Thyroid gland (tissue), 4 donors: ENCODE measurements around the gene AGPAT2. TPM values are rescaled to one million over a fixed set of nuclear protein-coding genes. Genes with fewer than 3 reads are reported as not detected.

Experiments used
- DNase-seq, 2 donors: peaks; one replicate each; pipeline ENCODE4 v3.0.0-alpha.2; 2019
- H3K27ac ChIP-seq, 3 donors: fragments of 200-600 bp; sonication (generic); 1 replicate in 2 of 3; 2 replicates in 1 of 3; pipeline ENCODE4 v1.5.1; 2016 to 2019; ENCODE audit warnings: mild to moderate bottlenecking in 1 of 3, moderate library complexity in 1 of 3
- H3K27me3 ChIP-seq: fragments of 200-600 bp; sonication (generic); one replicate; pipeline ENCODE4 v1.5.1; 2019
- H3K36me3 ChIP-seq, 2 donors: fragments of 200-600 bp; sonication (generic); one replicate each; pipeline ENCODE4 v1.5.1; 2016 to 2019
- H3K4me1 ChIP-seq, 2 donors: fragments of 200-600 bp; sonication (generic); one replicate each; pipeline ENCODE4 v1.5.1; 2017 to 2019
- H3K4me3 ChIP-seq, 3 donors: fragments of 200-600 bp; sonication (generic); replicated peaks in 1 of 3; 1 replicate in 2 of 3; 2 replicates in 1 of 3; pipeline ENCODE4 v1.5.1; 2016; ENCODE audit warnings: mild to moderate bottlenecking in 1 of 3
- H3K9me3 ChIP-seq: fragments of 200-600 bp; sonication (generic); one replicate; pipeline ENCODE4 v1.5.1; 2017
- POLR2A ChIP-seq, 2 donors: fragments of 450-650 bp; IDR thresholded peaks; one replicate each; pipeline ENCODE4 v1.6.1; 2017; ENCODE audit warnings: antibody characterized with exemption in 2 of 2, mild to moderate bottlenecking in 2 of 2, moderate library complexity in 1 of 2
- WGBS, 2 donors: methylation state at CpG; one replicate each; pipeline ENCODE4 v1.1.5; 2017; 5-methylcytosine and 5-hydroxymethylcytosine counted together
- intact Hi-C: fragments of 100-400 bp; cut with DNase I; formaldehyde crosslinking; loops from one replicate; pipeline ENCODE4 v1.15.1; 2023
- total RNA-seq, 4 donors: library from RNA; depleted of rRNA; stranded (reverse); fragments of >200 nt; gene quantifications; one replicate each; pipeline ENCODE4 v1.2.3, GENCODE V29; 2016
- TF ChIP-seq, protein P1 (sequence below), 6 experiments: fragments of 200-600 bp in 3 of 6; fragments of 450-650 bp in 3 of 6; sonication (generic) in 3 of 6; IDR thresholded peaks; one replicate each; pipeline ENCODE4 v1.5.1; 2016 to 2019; ENCODE audit warnings: antibody characterized with exemption in 6 of 6, mild to moderate bottlenecking in 2 of 6, inconsistent platforms in 1 of 6, moderate library complexity in 1 of 6

AGPAT2 gene
- total RNA-seq, 4 donors from 2014 or later = 58.6 to 78.7 (median 72.0) TPM

DNA sequence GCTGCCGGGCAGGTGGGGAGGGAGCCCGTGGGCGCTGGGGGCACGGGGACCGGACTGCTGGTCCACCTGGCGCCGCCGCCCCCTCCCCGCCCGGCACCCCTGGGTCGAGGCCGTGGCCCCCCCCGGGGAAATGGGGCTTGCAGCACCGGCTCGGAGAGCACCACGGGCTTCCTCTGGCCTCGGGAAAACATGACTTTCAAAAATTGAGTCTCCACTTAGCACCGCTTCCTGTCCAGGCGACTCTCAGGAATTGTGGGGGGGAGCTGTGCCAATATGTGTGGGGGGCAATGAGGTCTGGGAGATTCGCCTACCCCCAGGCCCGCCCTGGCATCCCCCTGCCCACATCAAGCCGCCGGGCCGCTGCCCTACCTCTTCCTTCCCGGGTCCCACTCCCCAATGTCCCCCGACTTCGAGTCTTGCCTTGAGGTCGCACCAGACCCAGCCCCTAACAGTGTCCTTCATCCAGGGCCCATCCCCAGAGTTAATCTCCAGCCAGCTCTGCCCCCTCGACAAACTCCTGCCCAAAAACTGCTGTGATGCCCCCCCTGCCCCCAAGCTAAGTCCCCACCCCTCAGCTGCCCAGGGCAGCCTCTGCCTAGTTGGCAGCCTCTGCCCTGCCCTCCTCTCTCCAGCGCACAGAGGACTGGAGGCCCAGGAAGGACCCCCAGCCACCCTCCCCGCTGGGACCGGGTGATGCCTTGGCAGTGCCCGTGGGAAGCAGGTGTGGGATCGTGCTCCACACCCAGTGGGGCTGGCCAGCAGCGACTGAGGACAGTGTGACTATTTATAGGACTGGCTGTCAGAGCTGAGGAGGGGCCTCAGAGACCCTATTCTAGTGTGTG is 20.7 kb downstream of the AGPAT2 start:
- Histone ChIP-seq H3K27ac (peak overlapping the region in 1 of 3 donors; percentile 17), H3K36me3 (peaks cover 11 to 18% of the 10 kb centered on the region in 2 donors), H3K4me1 (peaks cover 0 to 14% of the 10 kb centered on the region in 2 donors), H3K4me3 (peak overlapping the region in 1 of 3 donors; percentile 47), H3K27me3 (no peaks in the 10 kb centered on the region), H3K9me3 (no peaks in the 10 kb centered on the region)
- intact Hi-C loops = no loop called here
- no peak for TF ChIP-seq POLR2A (IDR thresholded peaks at IDR 0.05)
- TF ChIP-seq, protein P1, sequence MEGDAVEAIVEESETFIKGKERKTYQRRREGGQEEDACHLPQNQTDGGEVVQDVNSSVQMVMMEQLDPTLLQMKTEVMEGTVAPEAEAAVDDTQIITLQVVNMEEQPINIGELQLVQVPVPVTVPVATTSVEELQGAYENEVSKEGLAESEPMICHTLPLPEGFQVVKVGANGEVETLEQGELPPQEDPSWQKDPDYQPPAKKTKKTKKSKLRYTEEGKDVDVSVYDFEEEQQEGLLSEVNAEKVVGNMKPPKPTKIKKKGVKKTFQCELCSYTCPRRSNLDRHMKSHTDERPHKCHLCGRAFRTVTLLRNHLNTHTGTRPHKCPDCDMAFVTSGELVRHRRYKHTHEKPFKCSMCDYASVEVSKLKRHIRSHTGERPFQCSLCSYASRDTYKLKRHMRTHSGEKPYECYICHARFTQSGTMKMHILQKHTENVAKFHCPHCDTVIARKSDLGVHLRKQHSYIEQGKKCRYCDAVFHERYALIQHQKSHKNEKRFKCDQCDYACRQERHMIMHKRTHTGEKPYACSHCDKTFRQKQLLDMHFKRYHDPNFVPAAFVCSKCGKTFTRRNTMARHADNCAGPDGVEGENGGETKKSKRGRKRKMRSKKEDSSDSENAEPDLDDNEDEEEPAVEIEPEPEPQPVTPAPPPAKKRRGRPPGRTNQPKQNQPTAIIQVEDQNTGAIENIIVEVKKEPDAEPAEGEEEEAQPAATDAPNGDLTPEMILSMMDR (IDR thresholded peaks at IDR 0.05) = no peak
- WGBS, 2 donors = 43 to 47% methylated on average over 11 to 18 of the region's 35 CpGs
- no peak for DNase-seq

DNA sequence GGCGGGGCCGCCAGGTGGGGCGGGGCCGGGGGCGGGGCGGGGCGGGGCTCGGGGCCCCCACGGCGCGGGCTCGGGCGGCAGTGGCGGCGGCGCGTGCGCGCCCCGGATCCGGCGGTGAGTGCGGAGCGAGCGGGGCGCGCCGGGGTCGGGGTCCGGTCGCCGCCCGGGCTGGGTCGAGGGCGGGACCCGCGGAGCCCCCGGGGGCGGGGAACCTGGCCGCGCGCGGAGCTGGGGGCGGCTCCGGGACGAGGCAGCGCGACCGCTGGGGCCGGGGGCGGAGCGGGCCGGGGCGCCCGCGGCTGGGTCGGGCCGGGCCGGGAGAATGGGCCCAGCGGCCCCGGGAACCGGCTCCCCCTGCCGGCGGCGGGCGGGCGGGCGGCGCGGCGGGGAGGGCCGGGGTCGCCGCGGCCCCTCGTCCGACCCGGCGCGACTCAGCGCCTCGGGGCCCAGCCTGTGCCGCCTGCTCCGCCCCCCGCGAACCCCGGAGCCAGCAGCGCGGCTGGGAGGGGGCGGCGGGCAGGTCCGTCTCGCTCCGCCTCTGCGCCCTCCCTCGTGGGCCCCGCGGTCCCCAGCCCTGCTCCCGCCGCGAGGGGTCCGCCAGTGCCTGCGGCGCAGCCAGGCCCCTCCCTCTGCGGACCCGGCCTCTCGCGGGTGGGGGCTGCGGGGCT is 21.4 kb downstream of the AGPAT2 start:
- intact Hi-C loops = no loop called here
- no CpG with 5 or more reads among the region's 109 CpGs for WGBS, 2 donors
- Histone ChIP-seq H3K36me3 (peaks cover 11 to 18% of the 10 kb centered on the region in 2 donors), H3K9me3 (no peaks in the 10 kb centered on the region), H3K27me3 (no peaks in the 10 kb centered on the region), H3K4me3 (peak overlapping the region in 1 of 3 donors; percentile 47), H3K4me1 (peaks cover 0 to 14% of the 10 kb centered on the region in 2 donors), H3K27ac (no peak overlapping the region)
- no peak for DNase-seq
- TF ChIP-seq, protein P1 (IDR thresholded peaks at IDR 0.05) = peak in 2 of 6 experiments; percentile 5 to 29
- TF ChIP-seq POLR2A (IDR thresholded peaks at IDR 0.05) = no peak

DNA sequence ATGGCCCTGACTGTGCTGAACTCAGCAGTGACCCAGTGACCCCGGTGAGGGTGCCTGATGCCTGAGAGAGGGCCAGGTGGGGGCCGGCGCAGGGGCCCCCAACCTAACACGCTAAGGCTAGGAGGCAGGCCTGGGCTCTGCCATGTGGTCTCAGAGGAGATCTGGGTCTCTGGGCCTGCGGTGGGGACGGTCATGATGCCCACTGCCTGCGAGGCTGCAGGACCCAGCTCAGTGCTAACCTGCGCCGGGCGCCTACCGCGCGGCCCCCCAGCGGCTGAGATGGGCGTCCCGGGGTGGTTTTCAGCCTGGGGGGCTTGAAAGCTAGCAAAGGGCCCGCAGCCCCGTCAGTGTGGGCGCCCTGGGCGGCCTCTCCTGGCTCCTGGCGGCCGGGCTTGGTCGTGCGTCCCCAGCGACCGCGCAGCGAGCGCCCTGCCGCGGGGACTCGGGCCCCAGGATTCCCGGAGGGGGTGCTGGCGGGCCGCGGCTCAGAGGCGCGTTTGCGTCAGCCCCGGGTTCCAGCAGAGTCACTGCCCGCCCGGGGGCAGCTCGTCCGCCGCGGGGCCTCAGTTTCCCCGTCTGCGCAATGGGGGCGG is 22.1 kb downstream of the AGPAT2 start:
- H3K4me1 ChIP-seq = peaks cover 0 to 9% of the 10 kb centered on the region in 2 donors
- intact Hi-C loops = no loop called here
- peak overlapping the region; percentile 26 to 61 (median 36) for H3K27ac ChIP-seq
- no peak for TF ChIP-seq POLR2A (IDR thresholded peaks at IDR 0.05)
- TF ChIP-seq, protein P1 (IDR thresholded peaks at IDR 0.05) = peak in 3 of 6 experiments; percentile 23 to 26 (median 23)
- no peaks in the 10 kb centered on the region for H3K9me3 ChIP-seq
- peak overlapping the region in 1 of 3 donors; percentile 38 for H3K4me3 ChIP-seq
- DNase-seq = no peak
- H3K36me3 ChIP-seq = peaks cover 11 to 18% of the 10 kb centered on the region in 2 donors
- 35% methylated on average over 2 of the region's 49 CpGs; no CpG with 5 or more reads in 1 of the 2 donors for WGBS, 2 donors
- H3K27me3 ChIP-seq = no peaks in the 10 kb centered on the region

DNA sequence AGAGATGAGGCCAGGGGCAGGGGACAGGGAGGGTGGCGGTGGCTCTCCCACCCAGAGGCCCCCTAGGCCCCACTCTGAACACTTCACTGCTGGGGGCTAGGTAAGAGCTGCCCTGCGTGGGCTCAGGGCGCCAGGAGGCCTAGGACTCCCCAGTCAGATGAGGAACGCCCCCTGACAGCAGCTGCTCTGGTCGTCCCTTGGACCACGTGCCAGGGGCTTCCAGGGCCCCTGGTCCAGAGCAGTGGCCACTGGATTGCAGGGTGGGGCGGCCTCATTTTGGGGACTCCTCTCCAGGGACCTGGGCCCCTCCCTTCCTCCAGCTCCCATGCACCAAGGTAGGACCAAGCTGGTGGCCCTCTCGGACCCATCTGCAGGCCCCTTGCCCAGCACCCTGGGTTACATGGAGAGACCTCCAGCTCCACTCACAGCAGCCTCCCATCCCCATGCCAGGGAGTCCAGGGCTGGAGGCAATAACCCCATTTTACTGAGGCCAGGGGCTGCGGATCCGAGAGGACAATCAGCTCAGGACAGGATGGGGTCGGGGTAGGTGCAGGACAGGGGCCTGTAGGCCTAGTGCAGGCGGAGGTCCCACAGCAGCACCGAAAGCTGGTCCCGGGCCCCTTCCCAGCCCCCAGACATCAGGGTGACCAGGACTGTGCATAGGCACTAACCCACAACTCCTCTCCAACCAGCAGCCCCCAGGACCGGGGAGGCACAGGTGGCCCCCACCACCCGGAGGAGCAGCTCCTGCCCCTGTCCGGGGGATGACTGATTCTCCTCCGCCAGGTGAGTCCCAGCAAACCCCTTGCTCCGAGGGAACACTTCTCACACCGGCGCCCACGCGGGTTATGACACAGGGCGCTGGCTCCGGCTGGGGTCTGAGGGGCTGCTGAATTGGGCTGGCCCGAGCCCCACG is 23.0 kb downstream of the AGPAT2 start:
- no peaks in the 10 kb centered on the region for H3K27me3 ChIP-seq
- intact Hi-C loops = no loop called here

More for the DNA sequence above, 23.0 kb downstream of the AGPAT2 start:
- 73 to 83% methylated on average over 13 to 20 of the region's 27 CpGs for WGBS, 2 donors
- Histone ChIP-seq H3K4me3 (peak overlapping the region in 1 of 3 donors; percentile 38), H3K27ac (peak overlapping the region; percentile 4 to 68 (median 61)), H3K4me1 (peaks cover 0 to 9% of the 10 kb centered on the region in 2 donors), H3K9me3 (no peaks in the 10 kb centered on the region), H3K36me3 (peaks cover 11 to 18% of the 10 kb centered on the region in 2 donors)
- TF ChIP-seq, protein P1 (IDR thresholded peaks at IDR 0.05) = no peak
- TF ChIP-seq POLR2A (IDR thresholded peaks at IDR 0.05) = no peak
- no peak for DNase-seq
